Dermis blood vessel endothelial cell (primary cell): ENCODE measurements around the gene CHP2. TPM values are rescaled to one million over a fixed set of nuclear protein-coding genes. Genes with fewer than 3 reads are reported as not detected.
"Not testable (repeated sequence)": the region's sequence is repeated elsewhere in the genome, so short reads cannot be mapped to it uniquely, and the experiment has no call there.

Source experiments
- DNase-seq: peaks from one replicate; pipeline ENCODE4 v3.0.0; 2010
- total RNA-seq: library from RNA; depleted of rRNA; stranded (reverse); fragments of >200 nt; gene quantifications from 2 replicates; pipeline ENCODE4 v1.2.3, GENCODE V29; 2014

Gene CHP2
- total RNA-seq, 1 donor from 2014 or later = not detected

DNA sequence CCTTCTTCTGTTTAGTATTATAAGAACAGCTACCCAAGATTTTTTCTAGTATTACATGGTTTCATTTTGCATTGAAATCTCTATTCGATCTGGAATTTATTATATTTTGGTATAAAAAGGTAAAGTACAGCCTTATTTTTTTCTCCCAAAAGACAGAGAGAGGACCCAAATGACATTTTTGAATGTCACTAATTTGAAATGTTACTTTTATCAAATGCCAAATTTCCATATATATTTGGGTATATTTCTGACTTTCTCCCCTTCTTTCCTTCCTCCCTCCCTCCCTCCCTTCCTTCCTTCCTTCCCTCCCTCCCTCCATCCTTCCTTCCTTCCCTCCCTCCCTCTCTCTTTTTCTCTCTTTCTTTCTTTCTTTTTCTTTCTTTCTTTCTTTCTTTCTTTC is 6.2 kb upstream of the CHP2 start:
- no peak for DNase-seq

DNA sequence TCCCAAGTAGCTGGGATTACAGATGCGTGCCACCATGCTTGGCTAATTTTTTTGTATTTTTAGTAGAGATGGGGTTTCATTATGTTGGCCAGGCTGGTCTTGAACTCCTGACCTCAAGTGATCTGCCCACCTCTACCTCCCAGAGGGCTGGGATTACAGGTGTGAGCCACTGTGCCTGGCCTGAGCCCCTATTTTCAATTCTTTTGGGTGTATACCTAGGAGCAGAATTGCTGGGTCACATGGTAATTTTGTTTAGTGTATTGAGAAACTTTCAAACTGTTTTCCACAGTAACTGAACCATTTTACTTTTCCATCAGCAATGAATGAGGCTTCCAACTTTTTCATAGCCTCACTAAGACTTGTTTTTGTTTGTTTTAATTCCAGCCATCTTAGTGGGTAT is 3.8 kb upstream of the CHP2 start:
- not testable (repeated sequence) for DNase-seq

DNA sequence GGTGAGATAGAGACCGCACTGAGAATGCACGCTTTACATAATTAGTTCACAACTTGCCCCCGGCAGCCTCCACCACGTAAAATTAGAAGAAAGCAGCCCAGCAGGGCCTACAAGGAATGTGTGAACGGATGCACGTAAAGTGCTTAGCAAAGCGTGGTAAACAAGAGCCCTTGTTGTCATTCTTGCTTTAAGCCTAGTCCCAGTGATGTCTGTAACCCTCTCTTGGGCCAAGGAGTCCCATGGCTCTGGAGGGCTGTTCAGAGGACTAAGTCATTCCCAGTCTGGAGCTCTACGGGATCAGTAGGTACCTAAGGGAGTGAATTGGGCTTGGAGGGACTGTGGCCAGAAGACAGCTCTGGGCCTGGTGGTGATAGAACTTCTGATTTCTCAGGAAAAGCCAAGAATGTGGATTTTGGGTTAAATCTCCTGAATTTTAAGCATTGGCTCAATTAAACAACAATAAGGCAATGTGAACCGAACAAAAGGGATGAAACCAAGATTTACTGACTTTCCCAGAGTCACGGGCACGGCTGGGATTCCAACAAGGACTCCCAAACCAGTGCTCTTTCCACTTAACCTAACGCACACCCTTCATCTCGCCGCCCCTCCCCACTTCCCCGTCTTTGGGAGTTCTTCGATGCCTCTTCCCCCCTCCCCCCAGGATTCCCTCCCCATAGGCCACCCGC is 775 bp upstream of the CHP2 start:
- DNase-seq = no peak

DNA sequence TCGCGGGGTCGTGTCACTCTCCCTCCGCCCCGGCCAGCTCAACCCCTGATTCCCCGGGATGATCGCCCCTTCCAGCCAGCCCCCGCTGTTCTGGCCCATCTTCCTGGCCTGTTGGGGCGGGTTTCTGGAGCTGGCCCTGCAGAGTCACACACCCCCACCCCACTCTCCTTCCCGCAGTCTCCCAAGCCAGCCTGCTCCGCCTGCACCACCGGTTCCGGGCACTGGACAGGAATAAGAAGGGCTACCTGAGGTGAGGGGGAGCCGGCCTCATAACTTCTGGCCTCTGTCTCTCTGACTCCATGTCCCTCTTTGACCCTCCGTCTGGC is 621 bp downstream of the CHP2 start:
- DNase-seq = no peak

DNA sequence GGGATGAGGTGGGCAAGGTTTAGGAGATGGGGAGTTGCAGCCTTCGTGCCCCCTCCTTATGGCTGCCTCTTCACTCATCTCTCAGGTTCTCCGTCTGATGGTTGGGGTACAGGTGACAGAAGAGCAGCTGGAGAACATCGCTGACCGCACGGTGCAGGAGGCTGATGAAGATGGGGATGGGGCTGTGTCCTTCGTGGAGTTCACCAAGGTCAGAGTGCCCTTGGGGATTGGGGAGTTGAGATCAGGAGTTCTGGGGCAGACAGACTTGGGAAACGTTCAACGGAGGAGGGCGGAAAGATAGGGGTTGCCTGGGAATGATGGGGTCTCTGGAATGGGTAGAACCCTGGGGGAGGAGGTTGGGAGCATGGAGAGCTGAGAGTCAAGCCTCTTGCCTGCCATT is 2.3 kb downstream of the CHP2 start:
- no peak for DNase-seq

DNA sequence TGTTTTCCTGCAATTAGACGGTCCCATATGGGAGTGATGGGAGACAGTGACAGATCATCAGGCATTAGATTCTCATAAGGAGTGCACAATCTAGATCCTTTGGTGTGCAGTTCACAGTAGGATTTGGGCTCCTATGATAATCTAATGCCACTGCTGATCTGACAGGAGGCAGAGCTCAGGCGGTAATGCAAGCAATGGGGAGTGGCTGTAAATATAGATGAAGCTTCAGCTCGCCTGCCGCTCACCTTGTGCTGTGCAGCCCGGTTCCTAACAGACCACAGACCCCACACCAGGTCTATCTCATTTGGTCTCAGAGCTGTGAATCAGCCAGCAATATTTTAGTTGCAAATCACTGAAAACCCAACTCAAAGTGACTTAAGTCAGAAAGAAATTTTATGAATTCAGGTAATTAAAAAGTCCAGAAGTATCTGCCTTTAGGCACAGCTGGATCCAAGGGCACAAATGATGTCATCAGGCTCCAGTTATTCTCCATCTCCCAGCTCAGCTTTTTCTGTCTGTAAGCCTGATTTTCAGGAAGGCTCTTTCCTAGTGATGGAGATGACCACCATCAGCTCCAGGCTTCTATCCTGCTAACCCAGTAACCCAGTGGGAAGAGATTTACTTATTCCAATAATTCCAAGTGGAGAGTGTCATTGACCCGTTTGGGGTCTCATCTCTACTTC is 3.3 kb downstream of the CHP2 start:
- DNase-seq = no peak

DNA sequence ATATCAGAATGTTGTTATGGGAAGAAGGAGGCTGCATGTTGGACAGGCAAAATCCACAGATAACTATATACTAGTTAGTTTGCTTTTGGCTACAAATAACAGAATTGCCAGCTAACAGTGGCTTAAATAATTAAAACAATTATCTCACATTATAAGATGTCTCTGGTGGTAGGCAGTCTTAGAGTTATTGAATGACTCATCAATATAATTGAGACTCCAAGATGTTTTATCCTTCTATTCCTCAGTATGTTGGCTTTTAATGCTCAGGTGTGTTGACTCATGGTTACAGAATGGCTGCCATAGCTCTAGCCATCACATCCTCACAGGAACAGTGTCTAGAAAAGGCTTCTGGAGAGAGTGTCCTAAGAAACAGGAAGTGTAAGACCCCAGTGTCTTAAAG is 11.1 kb downstream of the CHP2 start:
- DNase-seq = no peak

DNA sequence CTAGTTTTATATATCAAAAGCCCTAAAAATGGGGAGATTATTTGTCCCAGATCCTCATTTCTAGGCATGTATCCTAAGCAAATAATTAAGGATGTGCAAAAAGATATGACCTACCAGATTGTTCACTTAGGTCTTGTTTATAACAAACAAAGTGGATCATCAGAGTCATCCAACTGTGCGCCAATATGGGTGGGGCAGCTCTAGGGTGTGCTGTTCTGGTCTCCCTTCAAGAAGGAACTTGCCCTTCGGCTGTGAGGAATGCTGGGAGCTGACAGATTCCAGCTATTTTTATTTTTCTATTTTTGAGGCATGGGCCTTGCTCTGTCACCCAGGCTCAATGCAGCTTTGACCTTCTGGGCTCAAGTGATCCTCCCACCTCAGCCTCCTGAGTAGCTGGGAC is 13.8 kb downstream of the CHP2 start:
- DNase-seq = no peak

DNA sequence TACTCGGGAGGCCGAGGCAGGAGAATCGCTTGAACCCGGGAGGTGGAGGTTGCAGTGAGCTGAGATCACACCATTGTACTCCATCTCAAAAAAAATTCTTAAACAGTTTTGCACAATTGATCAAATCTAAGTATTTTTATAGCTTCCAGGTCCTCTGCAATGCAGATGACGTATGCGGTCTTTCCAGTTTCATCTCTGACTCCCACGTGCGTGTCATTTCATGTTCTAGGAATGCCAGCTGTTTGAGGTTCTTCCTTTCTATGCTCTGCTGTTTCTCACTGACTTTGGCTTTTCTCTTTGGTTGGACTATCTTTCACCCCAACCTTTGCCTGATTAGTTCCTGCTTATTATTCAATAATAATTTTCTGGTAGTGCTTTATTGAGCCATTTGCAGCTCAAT is 16.2 kb downstream of the CHP2 start:
- DNase-seq = no peak

DNA sequence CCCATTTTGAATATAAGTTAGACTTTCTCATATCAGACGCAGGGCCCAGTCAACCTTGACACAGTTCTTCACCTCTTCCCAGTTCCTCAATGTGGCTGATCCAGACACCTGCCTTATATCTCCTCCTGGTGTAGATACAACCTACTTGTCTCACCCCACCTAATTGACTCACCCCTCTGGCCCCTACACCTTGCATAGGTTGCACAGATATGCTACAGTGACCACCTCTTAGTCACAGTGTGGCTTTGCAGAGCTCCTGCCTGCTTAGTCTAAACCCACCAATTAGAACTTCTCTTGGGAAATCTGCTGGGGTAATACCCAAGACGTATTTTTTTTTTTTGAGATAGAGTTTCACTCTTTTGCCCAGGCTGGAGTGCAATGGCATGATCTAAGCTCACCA is 16.8 kb downstream of the CHP2 start:
- DNase-seq = no peak

DNA sequence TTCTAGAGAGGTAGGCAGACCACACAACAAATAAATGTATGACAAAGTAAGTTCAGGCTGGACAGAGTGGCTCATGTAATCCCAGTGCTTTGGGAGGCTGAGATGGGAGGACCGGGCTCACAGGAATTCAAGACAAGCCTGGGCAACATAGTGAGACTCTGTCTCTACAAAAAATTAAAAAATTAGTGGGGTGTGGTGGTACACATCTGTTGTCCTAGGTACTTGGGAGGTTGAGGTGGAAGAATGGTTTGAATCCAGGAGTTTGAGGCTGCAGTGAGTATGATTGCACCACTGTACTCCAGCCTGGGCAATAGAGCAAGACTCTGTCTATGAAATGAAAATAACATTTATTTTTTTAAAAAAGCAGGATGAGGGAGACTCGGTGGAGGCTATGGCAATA is 18.5 kb downstream of the CHP2 start:
- DNase-seq = no peak

DNA sequence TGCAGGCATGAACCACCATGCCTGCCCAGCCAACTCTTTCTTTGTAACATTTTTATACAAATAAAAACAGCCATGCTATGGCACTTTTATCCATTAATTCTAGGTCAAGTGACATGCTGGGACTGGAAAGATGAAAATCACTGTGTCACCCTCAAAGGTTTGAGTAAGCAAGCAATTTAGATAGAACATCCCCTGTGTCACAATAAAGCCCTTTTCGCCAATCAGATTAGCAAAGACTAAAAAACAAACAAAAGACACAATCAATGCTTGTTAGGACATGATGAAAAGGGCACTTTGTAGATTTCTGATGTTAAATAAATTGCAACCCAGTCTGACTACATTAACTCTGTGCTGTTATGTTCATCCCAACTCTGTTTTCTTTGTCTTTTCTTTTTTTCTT is 26.4 kb downstream of the CHP2 start:
- DNase-seq = no peak

DNA sequence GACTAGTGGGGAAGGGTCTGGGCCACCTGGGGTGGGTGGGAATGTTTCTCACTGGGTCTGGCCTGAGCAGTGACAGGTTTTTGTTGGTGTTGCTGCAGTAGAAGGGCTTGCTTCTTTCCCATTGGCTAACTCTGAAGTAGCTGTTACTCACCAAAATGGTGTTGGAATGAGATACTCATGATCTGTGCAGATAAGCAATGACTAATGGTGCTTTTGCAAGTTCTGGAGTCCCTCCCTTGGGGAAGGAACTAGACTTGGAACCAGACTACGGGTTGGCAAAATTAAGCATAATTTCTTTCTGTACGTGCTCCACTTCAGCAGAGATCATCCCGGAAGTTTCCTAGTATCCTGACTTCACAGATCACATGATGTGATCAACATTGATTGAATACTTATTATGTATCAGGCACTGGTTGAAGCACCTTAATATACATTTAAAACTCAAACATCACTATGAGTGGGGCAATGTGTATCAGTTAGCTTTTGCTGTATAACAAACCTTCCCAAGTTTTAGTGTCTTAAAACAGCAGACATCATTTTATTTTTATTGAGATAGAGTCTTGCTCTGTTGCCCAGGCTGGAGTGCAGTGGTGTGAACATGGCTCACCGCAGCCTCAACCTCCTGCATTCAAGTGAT is 30.1 kb downstream of the CHP2 start:
- DNase-seq = no peak

DNA sequence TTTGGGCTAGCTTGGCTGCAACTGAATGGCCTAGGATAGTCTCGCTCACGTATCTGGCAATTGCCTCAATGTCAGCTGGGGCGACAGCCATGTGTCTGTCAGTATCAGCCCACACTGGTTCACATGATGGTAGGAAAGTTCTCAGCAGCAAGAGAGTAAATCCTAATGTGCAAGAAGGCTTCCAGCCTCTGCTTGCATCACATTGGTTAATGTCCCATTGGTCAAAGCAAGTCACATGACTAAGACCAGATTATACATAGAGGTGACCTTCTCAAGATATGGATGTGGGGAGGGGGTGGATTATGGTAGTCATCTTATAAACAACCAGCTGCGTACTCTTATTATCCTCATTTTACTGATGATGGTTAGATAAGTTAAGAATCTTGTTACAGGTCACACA is 31.0 kb downstream of the CHP2 start:
- DNase-seq = no peak

DNA sequence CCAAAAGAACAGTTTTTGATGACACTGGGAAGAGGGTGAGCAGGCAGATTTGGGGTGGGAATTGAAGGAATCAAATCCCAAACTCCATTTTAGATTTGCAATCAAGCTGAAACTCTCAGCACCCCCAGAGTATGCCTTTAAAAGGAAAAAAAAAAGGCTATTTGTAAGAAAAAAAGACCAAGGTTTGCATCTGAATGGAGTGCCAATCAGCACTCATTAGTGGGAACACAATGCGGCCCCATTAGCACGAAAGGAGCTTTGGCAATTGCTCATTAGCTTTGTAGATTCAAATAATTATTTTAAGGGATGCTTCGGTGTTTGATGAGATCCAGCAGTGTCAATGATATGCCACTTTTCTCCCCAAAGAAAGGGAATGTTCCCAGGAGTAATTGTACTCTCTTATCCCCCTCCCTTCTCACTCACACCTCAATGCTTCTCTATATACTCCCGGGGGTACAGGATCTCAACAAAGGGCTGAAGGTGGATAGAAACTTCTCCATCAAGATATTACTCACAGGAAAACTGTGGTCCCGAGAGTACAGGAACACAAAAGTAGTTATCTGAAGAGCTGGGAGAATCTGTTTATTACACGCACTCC is 32.2 kb downstream of the CHP2 start:
- DNase-seq = no peak

DNA sequence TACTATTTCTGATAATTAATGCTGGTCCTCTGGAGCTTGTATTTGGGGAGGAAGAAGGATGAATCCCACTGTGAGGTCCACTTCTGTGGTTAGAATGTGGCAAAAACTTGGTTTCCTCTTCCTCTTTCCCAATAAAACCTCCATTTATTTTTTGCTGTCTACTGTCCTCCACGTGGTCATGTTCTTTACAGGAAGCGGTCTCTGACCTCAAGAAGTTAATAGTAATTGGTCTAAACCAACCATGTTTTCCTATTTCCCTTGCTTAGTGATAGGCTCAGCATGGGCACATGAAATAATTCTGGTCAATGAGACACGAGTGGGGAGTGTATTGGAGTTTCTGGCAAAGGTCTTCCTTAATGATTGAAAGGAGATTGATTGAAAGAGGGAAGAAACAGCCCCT is 33.9 kb downstream of the CHP2 start:
- no peak for DNase-seq

DNA sequence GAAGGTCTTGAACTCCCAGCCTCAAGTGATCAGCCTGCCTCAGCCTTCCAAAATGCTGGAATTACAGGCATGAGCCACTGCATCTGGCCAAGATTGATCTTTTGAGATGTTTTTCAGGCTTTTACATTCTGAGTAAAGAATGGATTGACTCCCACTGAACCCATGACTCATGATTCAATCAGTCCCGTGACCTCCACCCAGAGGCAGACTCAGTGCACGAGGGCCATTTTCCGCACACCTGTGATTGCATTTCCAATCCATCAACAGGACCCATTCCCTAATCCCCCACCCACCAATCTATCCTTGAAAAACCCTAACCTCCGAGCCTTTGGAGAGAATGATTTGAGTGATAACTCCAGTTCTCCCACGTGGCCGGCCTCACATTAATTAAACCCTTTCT is 40.6 kb downstream of the CHP2 start:
- DNase-seq = no peak

DNA sequence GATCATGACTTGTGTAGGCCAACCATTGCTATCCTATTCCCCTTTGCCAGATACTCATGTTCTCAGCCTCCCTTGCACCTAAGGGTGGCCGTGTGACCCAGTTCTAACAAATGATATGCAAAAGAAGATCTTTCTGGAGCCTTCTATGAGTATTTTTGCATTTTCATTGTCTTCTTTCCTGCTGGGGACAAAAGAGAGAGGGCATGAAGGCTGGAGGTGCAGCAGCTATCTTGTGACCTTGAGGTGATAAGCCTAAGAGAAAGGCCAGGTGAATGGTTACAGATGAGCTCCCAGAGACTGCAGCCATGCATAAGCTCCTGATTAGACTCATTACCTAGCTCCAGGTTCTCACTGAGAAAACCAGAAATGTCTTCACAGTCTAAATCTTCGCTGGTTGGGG is 42.1 kb downstream of the CHP2 start:
- no peak for DNase-seq

DNA sequence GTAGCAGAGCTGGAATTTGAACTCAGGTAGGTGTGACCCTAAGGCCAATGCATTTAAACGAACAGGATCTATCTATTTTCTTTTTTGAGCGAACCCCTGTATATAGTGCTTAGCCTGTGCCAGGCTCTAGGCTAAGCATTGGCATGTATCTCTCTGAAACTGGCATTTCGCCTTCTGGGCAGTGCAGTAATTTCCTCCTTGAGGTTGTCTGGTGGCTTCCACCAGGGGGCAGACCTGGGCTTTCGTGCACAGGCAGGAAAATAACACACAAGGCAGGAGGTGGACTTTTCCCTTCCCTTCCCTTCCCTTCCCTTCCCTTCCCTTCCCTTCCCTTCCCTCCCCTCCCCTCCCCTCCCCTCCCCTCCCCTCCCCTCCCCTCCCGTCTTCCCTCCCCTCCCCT is 46.6 kb downstream of the CHP2 start:
- peak; percentile 75 for DNase-seq

DNA sequence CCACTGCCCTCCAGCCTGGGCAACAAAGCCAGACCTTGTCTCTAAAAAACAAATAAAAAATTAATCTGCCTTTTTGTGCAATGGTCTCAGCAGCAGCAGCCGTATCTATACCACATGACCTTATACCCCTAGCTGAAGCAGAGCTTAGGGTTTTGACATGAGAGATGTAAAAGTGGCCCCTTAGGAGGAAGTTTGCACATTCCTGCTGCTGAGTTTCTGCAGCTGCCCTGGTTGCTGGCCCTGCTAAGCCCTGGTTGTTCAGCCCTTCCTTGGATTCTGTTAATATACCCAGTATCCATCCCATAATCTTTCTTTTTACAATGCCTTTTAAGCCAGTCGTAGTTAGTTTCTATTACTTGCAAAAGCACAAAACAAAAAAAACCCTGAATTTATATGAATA is 48.0 kb downstream of the CHP2 start:
- no peak for DNase-seq

DNA sequence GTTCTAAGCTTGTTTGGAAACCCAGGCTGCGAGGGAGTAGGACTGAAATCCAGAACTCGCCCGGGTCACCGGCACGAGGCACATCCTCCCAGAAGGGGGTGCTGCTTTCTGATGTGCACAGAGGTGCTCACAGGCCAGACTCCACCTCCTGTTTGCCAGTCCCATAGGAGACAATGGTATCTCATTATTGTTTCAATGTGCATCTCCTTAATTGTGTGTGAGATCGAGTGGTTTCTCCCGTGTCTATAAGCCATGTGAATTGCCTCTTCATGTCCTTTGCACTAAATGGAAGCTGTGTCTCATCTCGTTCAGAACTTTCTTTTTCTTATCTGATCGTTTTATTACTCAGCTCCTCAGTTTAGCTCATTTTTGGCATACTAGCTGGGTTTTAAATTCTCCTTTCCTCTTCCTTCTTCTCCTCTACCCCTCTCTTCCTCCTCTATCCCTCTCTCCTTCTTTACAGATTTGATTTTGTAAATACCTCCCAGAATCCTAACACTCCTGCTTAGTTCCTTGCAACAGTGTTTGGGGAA is 48.8 kb downstream of the CHP2 start:
- peak; percentile 45 for DNase-seq

DNA sequence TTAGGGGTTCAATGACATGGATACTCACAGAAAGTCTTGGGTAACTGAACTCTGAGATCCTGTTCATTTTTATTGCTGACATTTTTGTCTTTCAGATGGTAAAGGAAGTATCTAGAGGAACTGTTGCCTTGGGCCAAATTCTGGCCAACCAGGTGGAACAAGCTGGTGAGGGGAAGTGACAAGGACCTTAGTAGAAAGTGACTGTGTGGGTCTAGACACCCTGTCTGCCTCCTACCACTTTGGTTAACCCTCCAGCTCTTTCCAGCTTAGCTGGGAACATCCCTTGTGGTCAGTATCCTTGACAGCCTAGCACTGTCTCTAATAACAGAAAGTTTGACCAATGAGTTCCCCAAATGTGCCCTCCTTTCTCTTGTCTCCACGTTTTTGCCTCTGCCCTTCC is 52.2 kb downstream of the CHP2 start:
- no peak for DNase-seq
